IMR-90 (cell line): ENCODE results near the gene PPP1R1C. TPM values are rescaled to one million over a fixed set of nuclear protein-coding genes. Genes with fewer than 3 reads are reported as not detected.

ENCODE experiments used
- ATAC-seq: fragments of 200-7000 bp; cut with Tn5 transposase; 2 replicates; pipeline ENCODE4 v1.9.1; 2020; ENCODE audit warnings: low read depth, mild to moderate bottlenecking, moderate library complexity
- BruUV-seq: library from RNA; stranded (reverse); fragments of 400-500 nt; replicated peaks from 2 replicates; lab custom pipeline; 2021; lab: Mats Ljungman, UMichigan
- CTCF ChIA-PET: fragments of 300-600 bp; formaldehyde crosslinking; extraction: SDS; loops from one replicate; lab custom pipeline; 2021; ENCODE audit warnings: antibody characterized with exemption; lab: Yijun Ruan, JAX
- POLR2A ChIA-PET: fragments of 300-600 bp; sonication (Branson Sonifier 250); formaldehyde crosslinking; loops from one replicate; lab custom pipeline; 2022; ENCODE audit warnings: antibody characterized with exemption; ENCODE audit not compliant: unreplicated experiment; lab: Charles Lee
- DNase-seq: peaks from one replicate; pipeline ENCODE4 v3.0.0; 2013
- H2AFZ ChIP-seq: replicated peaks from 2 replicates; pipeline ENCODE3; 2013; ENCODE audit warnings: low read length, mild to moderate bottlenecking; ENCODE audit not compliant: poor library complexity
- H2AK5ac ChIP-seq: 2 replicates; pipeline ENCODE4 v1.6.1; 2013; ENCODE audit warnings: low read depth, low read length, inconsistent platforms
- H2AK9ac ChIP-seq: replicated peaks from 2 replicates; pipeline ENCODE3; 2013; ENCODE audit warnings: mild to moderate bottlenecking, low read depth, low read length, moderate library complexity; ENCODE audit not compliant: poor library complexity
- H2BK120ac ChIP-seq: 2 replicates; pipeline ENCODE4 v1.6.1; 2013; ENCODE audit warnings: low read depth, low read length, inconsistent platforms
- H2BK15ac ChIP-seq: 3 replicates; pipeline ENCODE4 v1.6.1; 2013; ENCODE audit warnings: low read depth, low read length, inconsistent platforms
- H2BK20ac ChIP-seq: 2 replicates; pipeline ENCODE4 v1.6.1; 2013; ENCODE audit warnings: low read depth, mild to moderate bottlenecking, inconsistent platforms, low read length, moderate library complexity
- H2BK5ac ChIP-seq: 2 replicates; pipeline ENCODE4 v1.6.1; 2013; ENCODE audit warnings: mild to moderate bottlenecking, low read depth, low read length, inconsistent platforms; ENCODE audit not compliant: poor library complexity, severe bottlenecking
- H3K14ac ChIP-seq: replicated peaks from 2 replicates; pipeline ENCODE4 v1.6.1; 2013; ENCODE audit warnings: low read depth, low read length, inconsistent platforms
- H3K18ac ChIP-seq: 2 replicates; pipeline ENCODE4 v1.6.1; 2013; ENCODE audit warnings: low read depth, low read length, control low read depth
- H3K23ac ChIP-seq: 2 replicates; pipeline ENCODE4 v1.6.1; 2013; ENCODE audit warnings: low read depth, low read length, inconsistent platforms
- H3K27ac ChIP-seq: 2 replicates; pipeline ENCODE4 v1.5.1; 2013; ENCODE audit warnings: mild to moderate bottlenecking, control low read depth, low read length; ENCODE audit not compliant: insufficient read depth
- H3K27me3 ChIP-seq: 2 replicates; pipeline ENCODE4 v1.6.1; 2013; ENCODE audit warnings: low read length; ENCODE audit not compliant: control insufficient read depth, insufficient read depth
- H3K36me3 ChIP-seq: 2 replicates; pipeline ENCODE4 v1.6.1; 2013; ENCODE audit warnings: low read length, mixed read lengths; ENCODE audit not compliant: control insufficient read depth, insufficient read depth
- H3K4ac ChIP-seq: 2 replicates; pipeline ENCODE4 v1.6.1; 2013; ENCODE audit warnings: low read depth, low read length, inconsistent platforms
- H3K4me1 ChIP-seq: 2 replicates; pipeline ENCODE4 v1.6.1; 2013; ENCODE audit warnings: low read length, mixed read lengths; ENCODE audit not compliant: control insufficient read depth, insufficient read depth
- H3K4me2 ChIP-seq: 2 replicates; pipeline ENCODE4 v1.6.1; 2013; ENCODE audit warnings: low read depth, mild to moderate bottlenecking, control low read depth, low read length, moderate library complexity
- H3K4me3 ChIP-seq: 2 replicates; pipeline ENCODE4 v1.5.1; 2013; ENCODE audit warnings: low read depth, mild to moderate bottlenecking, control low read depth, low read length, moderate library complexity; ENCODE audit not compliant: insufficient read depth
- H3K56ac ChIP-seq: 2 replicates; pipeline ENCODE4 v1.6.1; 2013; ENCODE audit warnings: low read length, inconsistent platforms; ENCODE audit not compliant: insufficient read depth; ENCODE audit errors: extremely low read depth
- H3K79me1 ChIP-seq, 2 experiments: 2 replicates each; pipeline ENCODE4 v1.6.1; 2013; ENCODE audit warnings: low read length in 2 of 2, inconsistent platforms in 1 of 2, low read depth in 1 of 2
- H3K9ac ChIP-seq: 2 replicates; pipeline ENCODE4 v1.6.1; 2013; ENCODE audit warnings: low read depth, low read length, control low read depth
- H3K9me1 ChIP-seq: 2 replicates; pipeline ENCODE4 v1.6.1; 2013; ENCODE audit warnings: low read length, inconsistent platforms; ENCODE audit not compliant: insufficient read depth
- H3K9me3 ChIP-seq: 2 replicates; pipeline ENCODE4 v1.6.1; 2013; ENCODE audit warnings: low read length; ENCODE audit not compliant: control insufficient read depth, insufficient read depth
- H4K20me1 ChIP-seq: 2 replicates; pipeline ENCODE4 v1.6.1; 2013; ENCODE audit warnings: low read length, inconsistent platforms; ENCODE audit not compliant: insufficient read depth
- H4K5ac ChIP-seq: 2 replicates; pipeline ENCODE4 v1.6.1; 2013; ENCODE audit warnings: mild to moderate bottlenecking, low read depth, low read length, control low read depth
- H4K8ac ChIP-seq, 2 experiments: 2 replicates each; pipeline ENCODE4 v1.6.1; 2013; ENCODE audit warnings: low read depth in 2 of 2, low read length in 2 of 2, control low read depth in 1 of 2, inconsistent platforms in 1 of 2
- H4K91ac ChIP-seq: 2 replicates; pipeline ENCODE4 v1.6.1; 2013; ENCODE audit warnings: low read depth, low read length, inconsistent platforms; ENCODE audit not compliant: insufficient read depth
- BHLHE40 ChIP-seq: fragments of 150-350 bp; IDR thresholded peaks from 2 replicates; pipeline ENCODE4 v1.6.1; 2016; ENCODE audit warnings: mild to moderate bottlenecking, low read depth, low read length
- CHD1 ChIP-seq: IDR thresholded peaks from 2 replicates; pipeline ENCODE4 v1.6.1; 2012; ENCODE audit warnings: low read depth, low read length, improper control_type of control experiment
- FOS ChIP-seq: fragments of 150-350 bp; IDR thresholded peaks from 2 replicates; pipeline ENCODE4 v1.6.1; 2016; ENCODE audit warnings: low read depth, low read length
- MAFK ChIP-seq: IDR thresholded peaks from 2 replicates; pipeline ENCODE4 v1.6.1; 2012; ENCODE audit warnings: low read depth, low read length, improper control_type of control experiment
- MAZ ChIP-seq: IDR thresholded peaks from 2 replicates; pipeline ENCODE4 v1.6.1; 2012; ENCODE audit warnings: low read depth, mild to moderate bottlenecking, low read length, improper control_type of control experiment, moderate library complexity, borderline replicate concordance
- POLR2A ChIP-seq: IDR thresholded peaks from 2 replicates; pipeline ENCODE4 v1.6.1; 2012; ENCODE audit warnings: mild to moderate bottlenecking, low read depth, low read length
- RAD21 ChIP-seq: IDR thresholded peaks from 2 replicates; pipeline ENCODE4 v1.6.1; 2012; ENCODE audit warnings: low read length, improper control_type of control experiment
- SMC3 ChIP-seq: fragments of 150-350 bp; IDR thresholded peaks from 2 replicates; pipeline ENCODE4 v1.6.1; 2016; ENCODE audit warnings: low read depth, mild to moderate bottlenecking, antibody characterized with exemption, low read length, moderate library complexity
- WGBS, 2 experiments: methylation state at CpG; one replicate each; pipeline versions ENCODE4 v1.1.5 to v1.1.7; 2013; ENCODE audit warnings: missing lambda C conversion rate in 2 of 2; ENCODE audit not compliant: insufficient read length in 1 of 2; ENCODE audit errors: extremely low coverage in 2 of 2; 5-methylcytosine and 5-hydroxymethylcytosine counted together
- dilution Hi-C: fragments of 300-500 bp; cut with HindIII; formaldehyde crosslinking; loops from one replicate; pipeline ENCODE4 v1.14.3; 2018; ENCODE audit warnings: low sequenced_read_pairs; ENCODE audit not compliant: unreplicated experiment
- in situ Hi-C: fragments of 300-500 bp; cut with MboI; formaldehyde crosslinking; loops from 3 replicates; pipeline ENCODE4 v1.14.3; 2019; ENCODE audit warnings: low sequenced_read_pairs, inconsistent platforms, mixed read lengths
- intact Hi-C: fragments of 100-400 bp; cut with micrococcal nuclease; formaldehyde crosslinking; loops from 2 replicates; pipeline ENCODE4 v1.10.0; 2022
- polyA plus RNA-seq, 3 experiments: library from polyadenylated mRNA; depleted of rRNA; stranded (reverse); fragments of >200 nt; gene quantifications; 2 replicates each; pipeline ENCODE4 v1.2.3, GENCODE V29; 2012; ENCODE audit warnings: low replicate concordance in 1 of 3
- total RNA-seq: library from RNA; depleted of rRNA; stranded (reverse); fragments of >200 nt; gene quantifications from 2 replicates; pipeline ENCODE4 v1.2.3, GENCODE V29; 2012
- TF ChIP-seq, protein P1 (sequence below): fragments of 150-350 bp; IDR thresholded peaks from 2 replicates; pipeline ENCODE4 v1.6.1; 2017; ENCODE audit warnings: mild to moderate bottlenecking, antibody characterized with exemption, low read length, low read depth
- TF ChIP-seq, protein P2 (sequence below): fragments of 150-350 bp; IDR thresholded peaks from 2 replicates; pipeline ENCODE4 v1.6.1; 2016; ENCODE audit warnings: low read depth, mild to moderate bottlenecking, low read length, moderate library complexity, borderline replicate concordance
- TF ChIP-seq, protein P3 (sequence below): conservative IDR thresholded peaks from 2 replicates; pipeline ENCODE4 v1.5.1; 2012; ENCODE audit warnings: mild to moderate bottlenecking, low read depth, low read length, improper control_type of control experiment

PPP1R1C gene
- total and polyA plus RNA-seq, 2 of the 4 experiments (the other 2 are of a cell fraction), result 0.10 to 0.36 TPM

GRCh38 chr2:182117196-182117595 lies 131.5 kb downstream of the PPP1R1C start:
- Histone ChIP-seq H4K5ac (no peak overlapping the region), H3K4ac (no peak overlapping the region), H2BK5ac (no peak overlapping the region), H3K36me3 (no peaks in the 10 kb centered on the region), H3K27me3 (no peaks in the 10 kb centered on the region), H2AK5ac (no peak overlapping the region), H3K4me3 (no peak overlapping the region), H2AK9ac (no peak overlapping the region), H3K14ac (no peak overlapping the region), H3K9me1 (no peaks in the 10 kb centered on the region), H3K9ac (no peak overlapping the region), H4K91ac (no peak overlapping the region), H3K9me3 (no peaks in the 10 kb centered on the region), H3K27ac (no peak overlapping the region), H3K23ac (no peak overlapping the region), H4K20me1 (no peaks in the 10 kb centered on the region), H2BK20ac (no peak overlapping the region), H2AFZ (no peak overlapping the region), H3K18ac (no peak overlapping the region), H3K79me1 (no peaks in the 10 kb centered on the region), H3K56ac (no peak overlapping the region), H2BK120ac (no peak overlapping the region), H2BK15ac (no peak overlapping the region), H3K4me1 (no peaks in the 10 kb centered on the region), H4K8ac (no peak overlapping the region), H3K4me2 (no peak overlapping the region)
- ChIA-PET CTCF (no interaction called here), POLR2A (no interaction called here)
- TF ChIP-seq RAD21 (no peak), POLR2A (no peak), MAFK (no peak), MAZ (no peak), SMC3 (no peak), FOS (no peak), CHD1 (no peak), BHLHE40 (no peak)
- TF ChIP-seq, protein P1, sequence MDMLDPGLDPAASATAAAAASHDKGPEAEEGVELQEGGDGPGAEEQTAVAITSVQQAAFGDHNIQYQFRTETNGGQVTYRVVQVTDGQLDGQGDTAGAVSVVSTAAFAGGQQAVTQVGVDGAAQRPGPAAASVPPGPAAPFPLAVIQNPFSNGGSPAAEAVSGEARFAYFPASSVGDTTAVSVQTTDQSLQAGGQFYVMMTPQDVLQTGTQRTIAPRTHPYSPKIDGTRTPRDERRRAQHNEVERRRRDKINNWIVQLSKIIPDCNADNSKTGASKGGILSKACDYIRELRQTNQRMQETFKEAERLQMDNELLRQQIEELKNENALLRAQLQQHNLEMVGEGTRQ, result no peak
- TF ChIP-seq, protein P2, sequence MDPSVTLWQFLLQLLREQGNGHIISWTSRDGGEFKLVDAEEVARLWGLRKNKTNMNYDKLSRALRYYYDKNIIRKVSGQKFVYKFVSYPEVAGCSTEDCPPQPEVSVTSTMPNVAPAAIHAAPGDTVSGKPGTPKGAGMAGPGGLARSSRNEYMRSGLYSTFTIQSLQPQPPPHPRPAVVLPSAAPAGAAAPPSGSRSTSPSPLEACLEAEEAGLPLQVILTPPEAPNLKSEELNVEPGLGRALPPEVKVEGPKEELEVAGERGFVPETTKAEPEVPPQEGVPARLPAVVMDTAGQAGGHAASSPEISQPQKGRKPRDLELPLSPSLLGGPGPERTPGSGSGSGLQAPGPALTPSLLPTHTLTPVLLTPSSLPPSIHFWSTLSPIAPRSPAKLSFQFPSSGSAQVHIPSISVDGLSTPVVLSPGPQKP, result no peak
- TF ChIP-seq, protein P3, sequence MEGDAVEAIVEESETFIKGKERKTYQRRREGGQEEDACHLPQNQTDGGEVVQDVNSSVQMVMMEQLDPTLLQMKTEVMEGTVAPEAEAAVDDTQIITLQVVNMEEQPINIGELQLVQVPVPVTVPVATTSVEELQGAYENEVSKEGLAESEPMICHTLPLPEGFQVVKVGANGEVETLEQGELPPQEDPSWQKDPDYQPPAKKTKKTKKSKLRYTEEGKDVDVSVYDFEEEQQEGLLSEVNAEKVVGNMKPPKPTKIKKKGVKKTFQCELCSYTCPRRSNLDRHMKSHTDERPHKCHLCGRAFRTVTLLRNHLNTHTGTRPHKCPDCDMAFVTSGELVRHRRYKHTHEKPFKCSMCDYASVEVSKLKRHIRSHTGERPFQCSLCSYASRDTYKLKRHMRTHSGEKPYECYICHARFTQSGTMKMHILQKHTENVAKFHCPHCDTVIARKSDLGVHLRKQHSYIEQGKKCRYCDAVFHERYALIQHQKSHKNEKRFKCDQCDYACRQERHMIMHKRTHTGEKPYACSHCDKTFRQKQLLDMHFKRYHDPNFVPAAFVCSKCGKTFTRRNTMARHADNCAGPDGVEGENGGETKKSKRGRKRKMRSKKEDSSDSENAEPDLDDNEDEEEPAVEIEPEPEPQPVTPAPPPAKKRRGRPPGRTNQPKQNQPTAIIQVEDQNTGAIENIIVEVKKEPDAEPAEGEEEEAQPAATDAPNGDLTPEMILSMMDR, result no peak
- intact Hi-C loops (no loop called here), dilution Hi-C loops (no loop called here), in situ Hi-C loops (loop anchor here (25.0 kb wide), 1 partner anchor 1005 kb away; no protein-coding TSS in a partner anchor)
- DNase-seq, result peak; percentile 46
- ATAC-seq, result peak; percentile 81
- BruUV-seq, result no TSS peak
- WGBS, 2 experiments, result no CpG with 5 or more reads among the region's 1 CpG
